A549 (cell line): ENCODE measurements around the gene ERCC2.

Experiments
- CEBPB ChIP-seq, 2 experiments: fragments of >200 bp in 1 of 2; sonication (Bioruptor Twin) in 1 of 2; formaldehyde crosslinking in 1 of 2; IDR thresholded peaks; 2 replicates each; pipeline ENCODE4 v1.6.1; 2012 to 2016
- CTCF ChIP-seq: fragments of >200 bp; sonication (Bioruptor Twin); formaldehyde crosslinking; IDR thresholded peaks from 3 replicates; pipeline ENCODE4 v1.5.1; 2016
- JUN ChIP-seq, 2 experiments: fragments of >200 bp; sonication (Bioruptor Twin); formaldehyde crosslinking; IDR thresholded peaks; 2 replicates in 1 of 2; 3 replicates in 1 of 2; pipeline ENCODE4 v1.6.1; 2016 to 2017
- MYC ChIP-seq: IDR thresholded peaks from 2 replicates; pipeline ENCODE4 v1.6.1; 2012; ENCODE audit warnings: mild to moderate bottlenecking, inconsistent platforms, low read length, improper control_type of control experiment, borderline replicate concordance
- NR3C1 ChIP-seq: fragments of >200 bp; sonication (Bioruptor Twin); formaldehyde crosslinking; IDR thresholded peaks from 3 replicates; pipeline ENCODE4 v1.6.1; 2017
- POLR2A ChIP-seq: IDR thresholded peaks from 2 replicates; pipeline ENCODE4 v1.6.1; 2012; ENCODE audit warnings: mild to moderate bottlenecking, low read length
- RARB ChIP-seq: fragments of 250-450 bp; sonication (Bioruptor Pico); IDR thresholded peaks from 2 replicates; pipeline ENCODE4 v1.8.0; 2021; ENCODE audit warnings: mild to moderate bottlenecking, moderate library complexity
- RFX5 ChIP-seq: fragments of 450-650 bp; IDR thresholded peaks from 2 replicates; pipeline ENCODE4 v1.7.1; 2014; ENCODE audit warnings: antibody characterized with exemption, mild to moderate bottlenecking, moderate library complexity
- USF2 ChIP-seq: fragments of 450-650 bp; IDR thresholded peaks from 2 replicates; pipeline ENCODE4 v1.6.1; 2014; ENCODE audit warnings: antibody characterized with exemption
- ZFP36 ChIP-seq: fragments of 450-650 bp; IDR thresholded peaks from 2 replicates; pipeline ENCODE4 v1.6.1; 2014; ENCODE audit warnings: borderline replicate concordance; ENCODE audit not compliant: partially characterized antibody

DNA sequence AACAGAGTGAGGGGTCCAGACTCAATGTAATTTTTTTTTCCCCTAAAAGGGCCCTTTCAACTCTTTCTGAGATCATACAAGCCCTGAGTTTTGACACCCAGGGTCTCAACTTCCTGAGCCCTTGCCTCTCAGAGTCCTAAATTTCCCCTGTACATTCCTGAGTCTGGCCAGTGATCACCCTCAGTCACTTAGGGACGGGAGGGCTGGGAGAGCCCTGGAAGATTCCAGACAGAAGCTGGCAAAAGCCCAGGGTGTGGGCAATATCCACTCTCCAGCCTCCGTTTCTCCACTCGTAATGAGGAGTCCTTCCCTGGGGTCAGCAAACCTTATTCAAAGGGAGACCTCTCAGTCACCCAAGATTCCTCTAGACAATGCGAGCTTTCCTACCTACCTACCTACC lies 32.9 kb upstream of the ERCC2 start:
- TF ChIP-seq JUN (IDR thresholded peaks at IDR 0.05) (no peak), POLR2A (no peak), RFX5 (no peak), CTCF (no peak), RARB (CRISPR knock-in tag) (no peak), CEBPB (IDR thresholded peaks at IDR 0.05) (no peak), ZFP36 (no peak), USF2 (no peak), NR3C1 (no peak), MYC (no peak)
